GM12801 (cell line): Measurements from ENCODE around the gene ARHGAP15.

Experiments
- TF ChIP-seq, protein P1 (sequence below): IDR thresholded peaks from one replicate; pipeline ENCODE4 v1.5.1; 2011; ENCODE audit warnings: control low read depth; ENCODE audit not compliant: insufficient read length; ENCODE audit errors: extremely low read depth

ARHGAP15 gene

GRCh38 chr2:143160732-143161707 lies 31.8 kb downstream of the ARHGAP15 start:
- TF ChIP-seq, protein P1, sequence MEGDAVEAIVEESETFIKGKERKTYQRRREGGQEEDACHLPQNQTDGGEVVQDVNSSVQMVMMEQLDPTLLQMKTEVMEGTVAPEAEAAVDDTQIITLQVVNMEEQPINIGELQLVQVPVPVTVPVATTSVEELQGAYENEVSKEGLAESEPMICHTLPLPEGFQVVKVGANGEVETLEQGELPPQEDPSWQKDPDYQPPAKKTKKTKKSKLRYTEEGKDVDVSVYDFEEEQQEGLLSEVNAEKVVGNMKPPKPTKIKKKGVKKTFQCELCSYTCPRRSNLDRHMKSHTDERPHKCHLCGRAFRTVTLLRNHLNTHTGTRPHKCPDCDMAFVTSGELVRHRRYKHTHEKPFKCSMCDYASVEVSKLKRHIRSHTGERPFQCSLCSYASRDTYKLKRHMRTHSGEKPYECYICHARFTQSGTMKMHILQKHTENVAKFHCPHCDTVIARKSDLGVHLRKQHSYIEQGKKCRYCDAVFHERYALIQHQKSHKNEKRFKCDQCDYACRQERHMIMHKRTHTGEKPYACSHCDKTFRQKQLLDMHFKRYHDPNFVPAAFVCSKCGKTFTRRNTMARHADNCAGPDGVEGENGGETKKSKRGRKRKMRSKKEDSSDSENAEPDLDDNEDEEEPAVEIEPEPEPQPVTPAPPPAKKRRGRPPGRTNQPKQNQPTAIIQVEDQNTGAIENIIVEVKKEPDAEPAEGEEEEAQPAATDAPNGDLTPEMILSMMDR: no peak

- TF ChIP-seq, protein P1: peak; percentile 56
Observed at GRCh38 chr2:143162123-143162837, 33.1 kb downstream of the ARHGAP15 start.

DNA sequence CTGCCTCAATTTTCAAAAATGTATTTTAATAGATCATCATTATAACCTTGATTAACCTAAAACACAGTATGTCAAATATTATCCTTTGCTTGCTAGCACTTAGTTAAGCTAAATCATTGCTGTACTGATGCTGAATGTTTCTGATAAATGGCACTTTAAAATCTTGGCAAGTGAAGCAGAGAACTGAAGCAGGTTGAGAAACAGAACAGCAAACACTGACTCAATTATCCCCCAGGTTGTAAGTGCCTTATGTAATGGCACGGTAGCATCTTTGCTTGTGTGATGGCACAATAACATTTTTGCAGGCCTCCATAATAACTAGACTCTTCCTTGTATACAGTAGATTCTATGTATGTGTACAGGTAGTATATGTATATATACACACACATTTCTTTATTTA lies 33.8 kb downstream of the ARHGAP15 start:
- TF ChIP-seq, protein P1: no peak

GRCh38 chr2:143163499-143163898 lies 34.3 kb downstream of the ARHGAP15 start:
- TF ChIP-seq, protein P1: no peak

DNA sequence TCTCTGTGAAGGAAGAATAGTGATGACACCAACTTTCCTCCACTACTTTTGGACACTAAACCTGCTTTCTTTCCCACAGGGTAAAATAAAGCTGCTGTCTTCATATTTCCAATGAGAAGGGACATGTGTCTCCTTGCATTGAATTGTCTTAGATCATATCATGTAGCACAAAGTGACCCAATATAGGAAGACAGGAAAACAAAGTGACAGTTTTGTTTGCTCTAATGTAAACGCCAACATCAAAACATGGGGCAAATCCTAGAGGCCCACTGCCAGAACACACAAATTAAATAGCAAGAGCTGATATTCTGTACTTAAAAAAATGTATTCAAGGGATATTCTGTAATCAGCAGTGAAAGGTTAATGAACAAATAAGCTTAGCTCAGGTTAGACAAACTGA lies 36.1 kb downstream of the ARHGAP15 start:
- TF ChIP-seq, protein P1: no peak

DNA sequence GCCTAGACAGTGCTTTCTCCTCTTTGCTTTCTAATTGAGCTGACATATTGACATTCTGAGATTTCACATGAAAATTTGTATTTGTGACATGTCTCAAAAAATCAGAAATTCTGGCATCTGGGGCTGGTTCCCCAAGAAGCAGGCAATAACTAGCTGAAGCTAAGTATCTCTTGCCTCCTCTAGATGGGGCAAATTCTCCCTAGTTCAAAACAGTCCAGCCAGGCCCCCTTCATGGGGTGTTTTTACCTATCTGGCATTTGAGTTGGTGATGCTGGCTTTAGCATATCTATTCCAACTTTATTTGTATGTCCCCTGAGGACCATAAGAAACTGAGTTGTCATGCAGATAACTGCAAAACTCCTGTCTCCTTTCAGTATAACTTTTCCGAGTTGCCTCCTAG lies 39.9 kb downstream of the ARHGAP15 start:
- TF ChIP-seq, protein P1: no peak

- TF ChIP-seq, protein P1: no peak
Observed at GRCh38 chr2:143171817-143172216, 42.6 kb downstream of the ARHGAP15 start.
